SK-N-SH treated with all-trans-retinoic acid at 6 μM for 48 hours (cell line): ENCODE data around the gene RIMS3.

Experiments
- ATAC-seq: fragments of 200-7000 bp; cut with Tn5 transposase; 3 replicates; pipeline ENCODE4 v1.9.1; 2020; ENCODE audit warnings: mild to moderate bottlenecking, moderate library complexity
- ARNTL ChIP-seq: fragments of 450-650 bp; formaldehyde crosslinking; IDR thresholded peaks from 2 replicates; pipeline ENCODE4 v1.5.0; 2020; ENCODE audit warnings: low read depth, mild to moderate bottlenecking, moderate library complexity, borderline replicate concordance
- BACH2 ChIP-seq: fragments of 250-450 bp; sonication (Bioruptor Pico); IDR thresholded peaks from 2 replicates; pipeline ENCODE4 v1.9.0; 2021; ENCODE audit warnings: mild to moderate bottlenecking, borderline replicate concordance
- CREB5 ChIP-seq: fragments of 250-450 bp; sonication (Bioruptor Pico); IDR thresholded peaks from 2 replicates; pipeline ENCODE4 v1.5.1; 2020; ENCODE audit warnings: low read depth, mild to moderate bottlenecking, moderate library complexity
- CSDC2 ChIP-seq: fragments of 250-450 bp; sonication (Bioruptor Pico); IDR thresholded peaks from 2 replicates; pipeline ENCODE4 v1.5.0; 2020; ENCODE audit warnings: mild to moderate bottlenecking, moderate library complexity
- CSRNP3 ChIP-seq: fragments of 250-450 bp; sonication (Bioruptor Pico); IDR thresholded peaks from 2 replicates; pipeline ENCODE4 v1.5.1; 2021; ENCODE audit warnings: mild to moderate bottlenecking, moderate library complexity
- ESRRG ChIP-seq: fragments of 250-450 bp; sonication (Bioruptor Pico); IDR thresholded peaks from 2 replicates; pipeline ENCODE4 v1.6.1; 2021; ENCODE audit warnings: mild to moderate bottlenecking
- GLIS3 ChIP-seq: fragments of 250-450 bp; sonication (Bioruptor Pico); IDR thresholded peaks from 2 replicates; pipeline ENCODE4 v1.5.0; 2020; ENCODE audit warnings: mild to moderate bottlenecking, moderate library complexity
- ISL1 ChIP-seq: fragments of 250-450 bp; sonication (Bioruptor Pico); IDR thresholded peaks from 2 replicates; pipeline ENCODE4 v2.1.2; 2022; ENCODE audit warnings: mild to moderate bottlenecking, moderate library complexity
- OSR1 ChIP-seq: fragments of 250-450 bp; sonication (Bioruptor Pico); IDR thresholded peaks from 2 replicates; pipeline ENCODE4 v1.8.0; 2022; ENCODE audit warnings: moderate library complexity, mild to moderate bottlenecking, inconsistent platforms
- PATZ1 ChIP-seq: fragments of 250-450 bp; sonication (Bioruptor Pico); IDR thresholded peaks from 2 replicates; pipeline ENCODE4 v1.8.0; 2020; ENCODE audit warnings: mild to moderate bottlenecking, moderate library complexity, borderline replicate concordance
- POU6F1 ChIP-seq: fragments of 250-450 bp; sonication (Bioruptor Pico); IDR thresholded peaks from 2 replicates; pipeline ENCODE4 v1.8.0; 2021; ENCODE audit warnings: low read depth, mild to moderate bottlenecking, moderate library complexity, borderline replicate concordance
- PPARA ChIP-seq: fragments of 250-450 bp; sonication (Bioruptor Pico); IDR thresholded peaks from 2 replicates; pipeline ENCODE4 v1.5.0; 2020; ENCODE audit warnings: mild to moderate bottlenecking, borderline replicate concordance
- RARB ChIP-seq: fragments of 250-450 bp; sonication (Bioruptor Pico); IDR thresholded peaks from 2 replicates; pipeline ENCODE4 v1.8.0; 2021; ENCODE audit warnings: mild to moderate bottlenecking, moderate library complexity
- SNAI2 ChIP-seq: fragments of 250-450 bp; sonication (Bioruptor Pico); IDR thresholded peaks from 2 replicates; pipeline ENCODE4 v1.5.0; 2020; ENCODE audit warnings: mild to moderate bottlenecking, moderate library complexity
- TCF4 ChIP-seq: fragments of 250-450 bp; sonication (Bioruptor Pico); IDR thresholded peaks from 2 replicates; pipeline ENCODE4 v1.8.0; 2021; ENCODE audit warnings: mild to moderate bottlenecking, moderate library complexity, borderline replicate concordance
- TOX ChIP-seq: fragments of 250-450 bp; sonication (Bioruptor Pico); IDR thresholded peaks from 2 replicates; pipeline ENCODE4 v1.8.0; 2021; ENCODE audit warnings: mild to moderate bottlenecking, moderate library complexity, borderline replicate concordance
- TSHZ2 ChIP-seq: fragments of 250-450 bp; sonication (Bioruptor Pico); IDR thresholded peaks from 2 replicates; pipeline ENCODE4 v1.5.0; 2020; ENCODE audit warnings: mild to moderate bottlenecking, moderate library complexity
- ZC3H10 ChIP-seq: fragments of 250-450 bp; sonication (Bioruptor Pico); IDR thresholded peaks from 2 replicates; pipeline ENCODE4 v1.5.1; 2021; ENCODE audit warnings: mild to moderate bottlenecking, moderate library complexity
- ZFP3 ChIP-seq: fragments of 250-450 bp; sonication (Bioruptor Pico); IDR thresholded peaks from 2 replicates; pipeline ENCODE4 v1.5.0; 2020; ENCODE audit warnings: mild to moderate bottlenecking, moderate library complexity
- ZFP30 ChIP-seq: fragments of 450-650 bp; formaldehyde crosslinking; IDR thresholded peaks from 2 replicates; pipeline ENCODE4 v1.5.0; 2022; ENCODE audit warnings: mild to moderate bottlenecking, moderate library complexity
- ZNF565 ChIP-seq: fragments of 450-650 bp; formaldehyde crosslinking; conservative IDR thresholded peaks from 2 replicates; pipeline ENCODE4 v1.5.0; 2020; ENCODE audit warnings: low read depth, mild to moderate bottlenecking, moderate library complexity
- ZNF70 ChIP-seq: fragments of 450-650 bp; formaldehyde crosslinking; IDR thresholded peaks from 2 replicates; pipeline ENCODE4 v1.5.0; 2020; ENCODE audit warnings: mild to moderate bottlenecking, moderate library complexity
- ZNF8 ChIP-seq: fragments of 450-650 bp; formaldehyde crosslinking; IDR thresholded peaks from 2 replicates; pipeline ENCODE4 v1.5.0; 2020; ENCODE audit warnings: mild to moderate bottlenecking, moderate library complexity

Gene RIMS3

GRCh38 chr1:40606194-40606593 is 59.3 kb downstream of the RIMS3 start (continued):
- TF ChIP-seq ARNTL, result no peak
- no peak for TF ChIP-seq ZFP30 (CRISPR knock-in tag)
- TF ChIP-seq RARB, result no peak
- TF ChIP-seq ZNF70, result no peak
- TF ChIP-seq ISL1 (CRISPR knock-in tag), result no peak

GRCh38 chr1:40599926-40600325 is 65.6 kb downstream of the RIMS3 start:
- TF ChIP-seq ZNF565 (CRISPR knock-in tag) (no peak), SNAI2 (CRISPR knock-in tag) (no peak), TCF4 (no peak), CSRNP3 (CRISPR knock-in tag) (no peak), RARB (no peak), ZFP30 (CRISPR knock-in tag) (no peak), TSHZ2 (CRISPR knock-in tag) (no peak), ESRRG (CRISPR knock-in tag) (no peak), BACH2 (no peak), ISL1 (CRISPR knock-in tag) (no peak), OSR1 (no peak), ZNF8 (CRISPR knock-in tag) (no peak), ZNF70 (no peak), TOX (CRISPR knock-in tag) (no peak), CREB5 (CRISPR knock-in tag) (no peak), PATZ1 (CRISPR knock-in tag) (no peak), GLIS3 (no peak), POU6F1 (no peak), ZFP3 (CRISPR knock-in tag) (no peak), CSDC2 (CRISPR knock-in tag) (no peak)
- TF ChIP-seq, all 23 proteins: peak for 0
- ATAC-seq, result no peak

- no peak for TF ChIP-seq SNAI2 (CRISPR knock-in tag)
- no peak for TF ChIP-seq ZC3H10 (CRISPR knock-in tag)
- no peak for TF ChIP-seq ESRRG (CRISPR knock-in tag)
- no peak for TF ChIP-seq RARB
- TF ChIP-seq CSRNP3 (CRISPR knock-in tag), result no peak
- no peak for TF ChIP-seq CSDC2 (CRISPR knock-in tag)
- TF ChIP-seq PATZ1 (CRISPR knock-in tag), result no peak
- no peak for TF ChIP-seq TOX (CRISPR knock-in tag)
- no peak for TF ChIP-seq ZNF70
- TF ChIP-seq ZNF8 (CRISPR knock-in tag), result no peak
- TF ChIP-seq GLIS3, result no peak
- TF ChIP-seq PPARA (CRISPR knock-in tag), result no peak
- no peak for TF ChIP-seq OSR1
- TF ChIP-seq CREB5 (CRISPR knock-in tag), result no peak
- no peak for TF ChIP-seq ISL1 (CRISPR knock-in tag)
- no peak for TF ChIP-seq ZFP3 (CRISPR knock-in tag)
- no peak for TF ChIP-seq BACH2
- no peak for TF ChIP-seq ZFP30 (CRISPR knock-in tag)
- no peak for TF ChIP-seq TCF4
- ATAC-seq, result no peak
These were observed 69.9 kb downstream of the RIMS3 start for GRCh38 chr1:40595623-40596022.
